ENCODE measurements around the gene FAM53A. TPM values are rescaled to one million over a fixed set of nuclear protein-coding genes. Genes with fewer than 3 reads are reported as not detected.

FAM53A gene
- total RNA-seq, 1 donor from 2014 or later, result 1.7 TPM

DNA sequence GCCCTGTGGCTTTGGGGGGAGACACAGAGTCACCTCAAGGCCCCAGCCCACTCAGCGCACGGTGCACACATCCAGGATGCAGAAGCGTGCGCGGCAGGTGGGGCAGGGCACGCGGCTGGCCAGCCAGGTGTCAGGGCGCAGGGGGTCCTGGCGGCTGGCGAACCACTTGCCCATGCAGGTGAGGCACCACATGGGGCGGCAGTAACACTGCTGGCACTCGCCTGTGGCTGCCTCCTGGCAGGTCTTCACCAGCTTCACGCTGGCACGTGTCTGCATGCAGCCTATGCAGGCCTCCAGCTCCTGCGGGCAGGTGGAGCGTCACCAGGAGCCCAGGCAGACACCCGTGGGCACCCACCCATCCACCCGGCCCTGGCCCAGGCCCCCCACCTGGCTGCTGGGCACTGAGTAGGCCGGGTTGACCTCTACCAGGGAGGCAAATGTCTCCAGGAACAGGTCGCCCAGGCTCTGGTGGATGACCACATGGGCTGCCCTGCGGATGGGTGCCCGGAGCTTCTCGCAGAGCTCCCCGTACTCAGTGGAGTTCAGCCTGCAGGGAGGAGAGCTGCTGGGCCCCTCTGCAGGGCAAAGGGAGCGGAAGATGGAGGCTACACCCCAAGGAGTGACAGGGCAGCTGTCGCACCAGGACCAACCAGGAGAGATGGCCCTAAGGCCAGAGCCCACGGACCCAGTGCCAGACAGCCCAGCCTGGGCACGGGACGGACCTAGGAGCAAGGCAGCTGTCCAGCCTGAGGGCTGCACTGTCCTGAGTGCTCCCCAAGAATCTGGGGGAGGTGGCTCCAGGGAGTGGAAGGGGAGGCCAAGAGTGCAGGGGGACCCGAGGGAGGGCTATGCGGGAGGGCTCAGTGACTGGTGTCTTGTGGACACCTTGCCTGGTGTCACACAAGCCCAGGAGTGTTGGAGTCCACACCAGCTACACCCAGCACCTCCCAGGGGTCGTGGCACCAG, 33.3 kb upstream of the FAM53A start:
- intact Hi-C loops (cut with DNase I), result no loop called here
- DNase-seq (no peak), ATAC-seq (no peak)
- Histone ChIP-seq H3K4me3 (no peak overlapping the region), H3K9me3 (no peaks in the 10 kb centered on the region), H3K4me1 (peaks cover 60% of the 10 kb centered on the region), H3K27ac (no peak overlapping the region), H3K27me3 (ENCODE audit: low read depth) (no peaks in the 10 kb centered on the region), H3K36me3 (peaks cover 40% of the 10 kb centered on the region)
- TF ChIP-seq, protein P1, sequence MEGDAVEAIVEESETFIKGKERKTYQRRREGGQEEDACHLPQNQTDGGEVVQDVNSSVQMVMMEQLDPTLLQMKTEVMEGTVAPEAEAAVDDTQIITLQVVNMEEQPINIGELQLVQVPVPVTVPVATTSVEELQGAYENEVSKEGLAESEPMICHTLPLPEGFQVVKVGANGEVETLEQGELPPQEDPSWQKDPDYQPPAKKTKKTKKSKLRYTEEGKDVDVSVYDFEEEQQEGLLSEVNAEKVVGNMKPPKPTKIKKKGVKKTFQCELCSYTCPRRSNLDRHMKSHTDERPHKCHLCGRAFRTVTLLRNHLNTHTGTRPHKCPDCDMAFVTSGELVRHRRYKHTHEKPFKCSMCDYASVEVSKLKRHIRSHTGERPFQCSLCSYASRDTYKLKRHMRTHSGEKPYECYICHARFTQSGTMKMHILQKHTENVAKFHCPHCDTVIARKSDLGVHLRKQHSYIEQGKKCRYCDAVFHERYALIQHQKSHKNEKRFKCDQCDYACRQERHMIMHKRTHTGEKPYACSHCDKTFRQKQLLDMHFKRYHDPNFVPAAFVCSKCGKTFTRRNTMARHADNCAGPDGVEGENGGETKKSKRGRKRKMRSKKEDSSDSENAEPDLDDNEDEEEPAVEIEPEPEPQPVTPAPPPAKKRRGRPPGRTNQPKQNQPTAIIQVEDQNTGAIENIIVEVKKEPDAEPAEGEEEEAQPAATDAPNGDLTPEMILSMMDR (IDR thresholded peaks at IDR 0.05), result no peak

DNA sequence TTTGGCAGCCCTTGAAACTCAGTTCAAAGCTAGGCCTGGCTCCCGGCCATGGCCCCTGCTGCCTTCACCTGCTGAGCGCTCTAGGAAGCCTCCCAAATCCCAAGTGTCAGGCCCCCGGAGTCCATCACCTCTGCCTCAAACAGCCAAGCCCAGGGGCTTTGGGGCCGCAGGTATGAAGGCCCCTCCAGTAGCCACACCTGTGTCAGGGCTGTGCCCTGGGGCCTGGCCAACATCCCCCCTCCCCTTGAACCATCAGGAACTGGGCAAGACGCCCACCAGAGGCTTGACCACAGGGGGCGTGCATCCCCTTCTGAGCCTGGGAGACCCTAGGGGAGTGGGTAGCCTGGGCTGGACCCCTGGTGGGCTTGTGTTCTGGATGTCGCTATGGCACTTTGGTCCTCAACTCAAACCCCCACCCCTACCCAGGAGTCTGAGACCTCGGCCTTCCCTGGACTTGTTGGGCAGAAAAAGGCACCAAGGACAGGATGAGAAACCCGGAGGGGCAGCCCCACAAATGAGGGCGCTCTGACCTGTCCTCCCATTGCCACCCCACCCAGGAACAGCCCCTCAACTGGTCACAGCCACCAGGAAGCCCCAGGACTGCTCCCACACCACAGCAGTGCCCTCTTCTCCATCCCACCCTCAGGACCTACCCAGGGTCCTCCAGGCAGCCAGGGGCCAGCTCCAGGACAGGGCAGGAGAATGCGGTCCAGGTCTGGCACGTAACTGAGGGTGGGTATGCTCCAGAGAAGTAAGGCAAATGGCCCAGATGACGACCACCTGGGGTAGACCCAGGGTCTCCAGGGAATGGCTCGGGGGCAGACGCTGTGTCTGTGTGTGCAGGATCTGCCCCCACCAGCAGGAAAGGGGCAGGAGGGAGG, 32.2 kb upstream of the FAM53A start:
- no peak for DNase-seq
- ATAC-seq, result no peak
- Histone ChIP-seq H3K4me1 (peaks cover 51% of the 10 kb centered on the region), H3K36me3 (peaks cover 40% of the 10 kb centered on the region), H3K4me3 (no peak overlapping the region), H3K27me3 (ENCODE audit: low read depth) (no peaks in the 10 kb centered on the region), H3K9me3 (no peaks in the 10 kb centered on the region), H3K27ac (no peak overlapping the region)
- TF ChIP-seq, protein P1 (IDR thresholded peaks at IDR 0.05), result no peak
- intact Hi-C loops (cut with DNase I), result no loop called here

DNA sequence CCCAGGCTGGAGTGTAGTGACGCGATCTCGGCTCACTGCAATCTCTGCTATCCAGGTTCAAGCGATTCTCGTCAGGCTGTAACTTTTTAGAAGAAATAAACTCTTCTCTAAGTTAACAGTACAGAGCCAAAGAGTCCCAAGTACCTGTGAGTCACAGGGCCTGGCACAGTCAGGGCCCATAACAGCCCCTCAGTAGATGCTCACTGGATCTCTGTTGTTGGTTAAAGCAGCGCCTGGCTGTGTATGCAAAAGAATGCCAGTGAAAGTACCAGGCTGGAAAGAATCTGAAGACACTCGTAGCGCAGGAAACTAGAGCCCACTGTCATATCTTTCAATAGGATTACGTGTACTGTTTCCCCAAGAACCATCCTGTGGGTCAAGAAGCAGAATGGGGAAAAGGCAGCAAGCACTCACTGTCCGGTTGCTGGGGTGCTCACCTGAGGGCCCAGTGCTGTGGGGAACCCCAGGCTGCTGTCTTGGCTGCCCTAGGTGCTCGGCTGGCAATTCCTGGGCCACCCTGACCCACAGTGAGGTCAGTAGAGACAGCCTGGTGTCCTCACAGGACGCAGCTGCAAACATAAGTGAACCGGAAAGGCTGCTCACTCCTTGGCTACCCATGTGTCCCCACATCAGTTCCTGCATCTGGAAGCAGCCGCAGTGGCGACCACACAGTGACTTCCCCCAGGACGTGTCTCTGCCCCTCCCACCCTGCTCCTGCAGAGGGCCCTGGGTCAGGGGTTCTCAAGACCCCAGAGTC, 31.1 kb upstream of the FAM53A start:
- ATAC-seq (no peak), DNase-seq (no peak)
- Histone ChIP-seq H3K4me1 (peaks cover 61% of the 10 kb centered on the region), H3K27ac (no peak overlapping the region), H3K9me3 (no peaks in the 10 kb centered on the region), H3K36me3 (peaks cover 44% of the 10 kb centered on the region), H3K4me3 (no peak overlapping the region), H3K27me3 (ENCODE audit: low read depth) (no peaks in the 10 kb centered on the region)
- TF ChIP-seq, protein P1 (IDR thresholded peaks at IDR 0.05), result no peak
- intact Hi-C loops (cut with DNase I), result no loop called here

DNA sequence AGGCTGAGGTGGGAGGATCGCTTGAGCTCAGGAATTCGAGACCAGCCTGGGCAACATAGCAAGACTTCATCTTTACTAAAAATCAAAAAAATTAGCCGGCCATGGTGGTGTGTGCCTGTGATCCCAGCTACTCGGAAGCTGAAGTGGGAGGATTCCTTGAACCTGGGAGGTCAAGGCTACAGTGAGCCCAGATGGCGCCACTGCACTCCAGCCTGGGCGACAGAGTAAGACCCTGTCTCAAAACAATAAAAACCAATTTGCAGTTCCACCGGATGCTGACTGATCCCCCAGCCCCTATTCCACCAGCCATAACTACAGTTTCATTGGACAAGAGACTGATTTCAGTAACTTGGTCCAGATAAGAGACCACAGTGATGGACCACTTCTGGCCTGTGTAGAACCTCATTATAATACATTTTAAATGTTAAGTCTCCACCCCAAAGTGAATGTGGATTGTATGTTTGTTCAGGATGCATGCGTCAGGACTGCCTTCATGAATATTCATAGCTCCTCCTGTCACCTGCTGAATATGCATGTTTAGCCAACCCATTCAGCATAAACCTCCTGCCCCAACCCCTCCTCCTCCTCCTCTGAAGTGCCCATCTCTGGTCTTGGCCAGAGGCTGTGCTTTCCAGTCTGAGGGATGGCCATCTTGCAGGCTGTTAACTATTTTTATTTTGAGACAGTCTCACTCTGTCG, 30.3 kb upstream of the FAM53A start:
- DNase-seq, result no peak
- H3K27ac ChIP-seq, result peak overlapping the region; percentile 99

More for the DNA sequence above, 30.3 kb upstream of the FAM53A start:
- intact Hi-C loops (cut with DNase I), result no loop called here
- TF ChIP-seq, protein P1 (IDR thresholded peaks at IDR 0.05), result no peak
- H3K27me3 ChIP-seq (ENCODE audit: low read depth), result no peaks in the 10 kb centered on the region
- peak overlapping the region; percentile 95 for H3K4me3 ChIP-seq
- H3K36me3 ChIP-seq, result peaks cover 48% of the 10 kb centered on the region
- ATAC-seq, result no peak
- H3K4me1 ChIP-seq, result peaks cover 61% of the 10 kb centered on the region
- H3K9me3 ChIP-seq, result no peaks in the 10 kb centered on the region

Measured in lower lobe of right lung (tissue), 2 donors.